GM19351 (cell line): Measurements from ENCODE around the gene CPA1.

ENCODE experiments used
- ATAC-seq: cut with Tn5 transposase; IDR thresholded peaks from one replicate; pipeline ENCODE4 v1.9.1; 2021; ENCODE audit warnings: mild to moderate bottlenecking, moderate library complexity; ENCODE audit not compliant: unreplicated experiment

The CPA1 gene

DNA sequence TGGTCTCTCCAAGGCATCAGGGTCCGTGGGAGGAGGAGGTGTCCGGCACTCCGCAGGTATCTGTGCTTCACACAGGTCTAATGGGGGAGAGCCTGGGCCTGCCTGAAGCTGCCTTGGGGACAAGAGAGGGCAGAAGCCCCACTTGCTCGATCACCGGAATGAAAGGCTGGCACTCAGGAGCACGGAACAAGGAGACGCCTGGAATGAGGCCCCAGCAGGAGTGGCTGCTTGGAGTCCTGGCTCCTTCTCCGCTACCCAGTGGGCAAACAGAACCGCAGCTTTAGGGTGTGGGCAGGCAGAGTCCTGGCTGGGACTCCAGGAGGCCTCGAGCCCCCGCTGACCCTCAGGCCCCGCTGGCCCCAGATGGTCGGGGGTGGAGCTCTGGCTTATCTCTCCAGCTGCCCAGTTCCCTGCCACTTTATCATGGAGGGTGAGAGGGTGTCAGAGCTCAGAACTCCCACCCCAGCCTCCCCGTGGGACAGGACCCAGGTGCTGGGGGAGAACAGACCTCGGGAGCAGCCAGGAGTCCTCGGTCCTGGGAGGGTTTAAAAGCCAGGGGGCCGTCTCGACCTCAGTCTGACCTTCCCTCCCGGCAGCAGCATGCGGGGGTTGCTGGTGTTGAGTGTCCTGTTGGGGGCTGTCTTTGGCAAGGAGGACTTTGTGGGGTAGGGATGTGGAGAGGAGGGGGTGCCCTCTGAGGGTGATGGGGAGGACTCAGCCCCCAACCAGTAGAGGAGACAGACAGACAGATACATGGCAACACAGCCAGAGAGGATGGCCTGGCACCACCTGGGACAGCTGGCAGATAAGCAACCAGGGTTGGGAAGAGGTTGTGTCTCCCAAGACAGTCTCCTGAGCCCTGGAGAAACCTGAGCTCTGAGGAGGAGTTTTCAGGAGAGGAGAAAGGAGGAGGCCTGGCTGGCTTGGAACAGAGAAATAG lies at the start of gene CPA1:
TSS of gene CPA1 (plus strand) at position 574 of the 940 bp plus-strand sequence. CDS start at position 601, 27 bp downstream.
- no peak for ATAC-seq

DNA sequence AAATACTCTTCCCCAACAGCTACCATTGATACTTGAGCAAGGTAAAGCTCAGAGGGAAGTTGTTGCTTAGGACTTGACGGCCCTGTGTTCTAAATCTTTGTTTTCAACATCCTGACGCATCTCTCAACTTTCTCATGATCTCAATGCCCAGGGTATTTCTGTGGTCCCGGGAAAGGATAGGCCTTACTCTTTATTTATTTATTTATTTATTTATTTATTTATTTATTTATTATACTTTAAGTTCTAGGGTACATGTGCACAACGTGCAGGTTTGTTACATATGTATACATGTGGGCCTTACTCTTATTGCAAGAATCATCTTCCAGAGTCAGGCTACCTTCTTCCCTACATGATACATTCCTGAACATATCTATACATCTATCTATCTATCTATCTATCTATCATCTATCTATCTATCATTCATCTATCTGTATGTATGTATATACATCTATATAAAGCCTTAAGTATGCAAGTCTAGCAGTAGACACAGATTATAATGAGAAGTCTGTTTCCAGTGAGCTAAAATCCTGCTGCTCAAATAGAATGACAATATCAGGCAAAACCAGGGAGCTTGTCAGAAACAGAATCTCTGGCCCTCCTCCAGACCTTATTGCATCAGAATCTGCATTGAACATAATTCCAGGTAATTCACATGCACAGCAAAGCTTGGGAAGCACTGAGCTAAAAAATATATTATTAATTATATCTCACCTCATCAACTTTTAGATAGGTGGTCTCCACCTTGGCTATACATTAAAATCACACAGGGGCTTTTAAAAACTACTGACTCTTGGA lies 47.8 kb upstream of the CPA1 start:
- ATAC-seq, result no peak

GRCh38 chr7:130333832-130334231 lies 46.5 kb upstream of the CPA1 start:
- no peak for ATAC-seq

DNA sequence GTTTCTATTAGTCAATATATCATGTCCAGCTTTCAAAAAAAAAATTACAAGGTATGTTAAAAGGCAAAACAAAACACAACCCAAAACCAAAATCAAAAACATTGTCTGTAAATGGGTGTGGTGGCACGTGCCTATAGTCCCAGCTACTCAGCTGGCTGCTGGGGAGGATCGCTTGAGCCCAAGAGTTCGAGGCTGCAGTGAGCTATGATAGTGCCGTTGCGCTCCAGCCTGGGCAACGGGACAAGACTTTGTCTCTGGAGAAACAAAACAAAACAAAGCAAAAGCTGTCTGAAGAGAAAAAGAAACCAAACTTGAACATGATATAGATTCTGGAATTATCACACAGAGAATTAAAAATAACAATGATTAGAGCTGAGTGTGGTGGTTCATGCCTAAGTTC lies 46.0 kb upstream of the CPA1 start:
- ATAC-seq, result no peak

DNA sequence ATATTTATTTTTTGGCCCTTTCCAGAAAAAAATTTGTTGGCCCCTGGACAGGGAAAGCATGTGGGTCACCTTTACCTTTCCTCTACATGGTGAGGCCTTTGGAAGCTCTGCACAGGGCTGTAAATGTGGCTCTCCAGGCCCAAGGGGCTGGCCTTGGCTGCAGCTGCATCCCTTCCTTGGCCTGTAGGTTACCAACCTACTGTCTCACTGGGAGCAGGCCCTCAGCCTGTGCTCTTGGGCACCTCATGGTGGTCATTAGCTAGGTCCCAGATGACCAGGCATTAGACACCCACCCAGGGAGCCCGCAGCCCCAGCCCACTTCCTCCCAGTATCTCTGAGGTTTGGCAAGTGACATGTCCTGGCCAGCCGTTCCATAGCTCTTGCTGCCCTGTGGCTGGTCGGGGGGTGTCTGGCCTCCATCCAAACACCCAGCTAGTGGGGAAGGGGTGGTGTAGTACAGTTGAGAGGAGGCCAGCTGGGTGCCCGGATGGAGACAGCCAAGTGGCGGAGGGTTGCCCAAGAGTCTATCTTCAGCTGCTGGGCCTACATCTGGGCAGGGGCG lies 42.8 kb upstream of the CPA1 start:
- ATAC-seq, result no peak

GRCh38 chr7:130338233-130338632 lies 42.1 kb upstream of the CPA1 start:
- ATAC-seq, result no peak

DNA sequence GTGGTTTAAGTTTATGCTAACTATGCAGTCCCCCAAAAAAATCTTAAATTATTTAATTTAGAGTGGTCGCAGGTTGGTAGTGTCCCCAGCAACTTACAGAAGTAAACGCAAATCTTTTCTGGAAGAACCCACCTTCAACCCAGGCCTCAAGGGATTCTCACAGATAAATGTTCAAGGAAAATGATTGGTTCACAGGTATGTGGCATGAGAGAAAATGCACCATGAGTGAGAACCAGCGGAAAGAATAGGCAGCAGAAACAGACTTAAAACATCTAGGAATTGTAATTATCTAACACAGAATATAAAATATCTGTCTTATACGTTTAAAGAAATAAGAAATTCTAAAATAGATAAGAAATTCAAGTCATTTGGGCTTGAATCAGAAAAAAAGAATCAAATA lies 38.4 kb upstream of the CPA1 start:
- ATAC-seq, result no peak

GRCh38 chr7:130342701-130343380 lies 37.5 kb upstream of the CPA1 start:
- ATAC-seq, result no peak

DNA sequence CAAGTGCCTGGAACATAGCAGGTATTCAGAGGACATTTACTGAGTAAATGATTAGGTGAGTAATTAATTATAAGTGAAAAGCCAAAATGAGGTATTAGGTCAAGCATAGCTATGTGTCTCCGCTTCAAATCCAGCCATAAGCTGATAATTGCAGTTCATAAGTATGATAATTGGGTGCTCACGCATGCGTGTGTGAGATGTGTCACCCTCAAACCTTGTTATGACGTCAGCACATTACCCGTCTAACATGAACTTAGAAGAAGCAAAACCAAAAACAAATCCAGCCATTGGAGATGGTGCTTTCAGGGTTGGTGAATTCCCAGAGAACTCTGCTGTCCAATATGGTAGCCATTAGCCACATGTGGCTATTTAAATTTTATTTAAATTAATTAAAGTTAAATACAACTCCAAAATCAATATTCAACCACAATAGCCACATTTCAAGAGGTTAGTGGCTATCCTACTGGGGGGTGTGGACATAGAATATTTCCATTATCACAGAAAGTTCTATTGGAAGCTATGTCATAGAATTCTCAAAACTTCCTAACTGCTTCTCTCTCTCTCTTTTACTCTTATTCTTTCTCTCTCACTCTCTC lies 35.9 kb upstream of the CPA1 start, which contains the start of gene CPA5:
TSS of gene CPA5 (plus strand) at position 546 of the 596 bp plus-strand sequence. CDS start 1,670 bp downstream, outside the sequence.
- ATAC-seq, result no peak

GRCh38 chr7:130345136-130345535 lies 35.2 kb upstream of the CPA1 start:
- ATAC-seq, result no peak

DNA sequence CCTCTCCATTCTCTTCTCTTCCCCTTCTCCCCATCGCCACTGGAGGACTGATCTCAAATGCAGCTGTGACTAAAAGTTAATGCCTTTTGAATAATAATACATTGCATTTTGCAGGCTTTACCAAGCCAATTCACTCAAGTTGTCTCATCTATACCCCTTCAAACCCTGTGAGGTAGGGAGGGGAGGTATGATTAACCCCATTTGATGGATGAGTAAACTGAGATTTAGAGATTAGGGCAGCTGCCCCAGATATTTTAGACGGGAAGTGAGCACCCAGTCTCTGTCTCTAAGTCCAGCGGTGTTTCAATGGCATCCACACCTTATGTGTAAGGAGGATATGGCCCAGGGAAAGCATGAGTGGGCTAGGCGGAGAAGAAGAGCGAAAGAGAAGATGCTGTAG lies 34.6 kb upstream of the CPA1 start:
- no peak for ATAC-seq

GRCh38 chr7:130346177-130346905 lies 34.0 kb upstream of the CPA1 start:
- no peak for ATAC-seq

DNA sequence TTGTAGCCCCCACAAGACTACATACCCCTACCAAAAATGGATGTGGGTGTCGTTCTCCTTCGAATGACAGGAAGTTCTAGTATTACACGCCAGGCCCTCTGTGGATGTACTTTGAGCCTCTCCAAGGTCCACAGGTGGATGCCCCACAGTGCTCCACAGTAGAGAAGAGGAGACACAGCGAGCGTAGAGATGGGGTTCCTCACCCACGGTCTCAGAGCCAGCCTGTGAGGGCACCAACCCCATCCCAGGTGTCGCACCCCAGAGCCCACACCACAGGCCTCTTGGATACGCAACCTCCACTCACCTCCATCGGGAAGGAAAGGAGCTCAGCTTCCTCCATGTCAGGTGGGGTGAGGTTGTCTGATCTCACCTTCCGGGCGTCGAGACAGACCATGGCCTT lies 33.4 kb upstream of the CPA1 start:
- no peak for ATAC-seq

DNA sequence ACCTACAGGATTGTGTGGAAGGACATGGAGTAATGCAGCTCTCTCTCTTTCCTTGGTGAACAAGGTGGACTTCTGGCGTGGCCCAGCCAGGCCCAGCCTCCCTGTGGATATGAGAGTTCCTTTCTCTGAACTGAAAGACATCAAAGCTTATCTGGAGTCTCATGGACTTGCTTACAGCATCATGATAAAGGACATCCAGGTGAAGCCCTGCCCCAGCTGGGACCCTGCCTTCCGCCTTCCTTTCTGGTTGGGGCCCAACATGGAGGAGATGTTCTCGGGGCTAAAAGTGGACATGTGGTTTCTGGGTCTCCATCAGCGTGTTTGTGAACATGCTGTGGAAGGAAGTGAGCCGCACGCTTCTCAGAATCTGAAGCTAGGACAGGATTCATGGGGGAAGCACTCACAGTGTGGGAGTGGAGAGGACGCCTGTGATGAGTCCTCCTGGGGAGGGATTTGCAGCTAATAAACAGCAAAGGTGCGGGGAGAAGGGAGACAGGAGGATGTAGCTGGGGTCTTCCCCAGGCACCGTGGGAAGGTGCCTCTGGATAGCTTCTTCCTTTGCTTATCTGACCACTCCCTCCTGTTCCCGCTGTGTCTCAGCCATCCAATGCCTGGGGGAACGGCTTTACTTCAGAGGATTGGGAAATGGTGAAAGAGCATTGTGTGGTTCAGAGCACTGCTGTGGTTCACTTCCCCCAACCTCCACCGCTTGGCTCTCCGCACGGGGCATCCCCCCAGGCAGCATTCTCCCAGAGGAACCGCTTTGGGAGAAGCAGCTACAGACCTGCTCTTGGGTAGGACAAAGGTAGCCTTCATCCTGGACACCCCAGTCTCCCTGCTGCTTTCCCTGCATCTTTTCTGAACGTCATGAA lies 30.1 kb upstream of the CPA1 start:
- ATAC-seq, result no peak

DNA sequence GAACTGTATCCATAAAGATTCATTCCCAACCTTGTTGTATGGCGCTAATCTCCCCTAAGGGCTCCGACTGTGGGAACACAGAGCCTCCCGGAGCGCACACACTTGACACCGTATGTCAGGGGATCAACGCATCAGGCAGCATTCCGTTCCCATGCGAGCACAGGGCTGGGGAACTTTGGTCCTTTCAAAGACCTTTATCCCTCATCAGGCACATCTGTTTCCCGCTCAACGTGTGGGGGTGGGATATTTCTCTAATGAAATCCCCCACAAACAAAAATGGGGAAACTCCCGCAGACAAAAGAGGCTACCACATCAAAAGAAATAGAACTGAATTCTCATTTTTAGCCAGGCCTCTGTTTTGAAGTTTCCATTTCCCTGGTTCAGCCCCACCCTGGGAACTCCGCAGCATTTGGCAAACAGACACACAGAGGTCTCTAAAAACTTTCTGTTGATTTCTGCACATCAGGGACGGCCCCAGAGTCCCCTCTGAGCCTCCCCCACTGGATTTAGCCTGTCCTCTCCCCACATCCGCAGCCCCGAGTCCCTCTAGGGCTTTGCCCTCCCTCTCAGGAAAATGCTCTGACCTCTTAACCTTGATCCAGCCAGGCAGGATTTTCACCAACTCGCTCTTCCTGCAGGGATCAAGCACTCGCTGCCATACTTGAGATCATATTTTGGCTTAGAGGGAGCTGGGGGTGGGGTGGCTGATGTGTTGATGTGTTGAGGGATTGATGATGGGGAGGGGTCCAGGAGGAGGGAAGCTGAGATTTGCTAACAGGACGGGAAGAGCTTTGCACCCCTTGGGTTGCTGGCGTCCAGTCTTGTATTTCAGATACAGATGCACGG lies 29.1 kb upstream of the CPA1 start:
- ATAC-seq, result peak; percentile 65

DNA sequence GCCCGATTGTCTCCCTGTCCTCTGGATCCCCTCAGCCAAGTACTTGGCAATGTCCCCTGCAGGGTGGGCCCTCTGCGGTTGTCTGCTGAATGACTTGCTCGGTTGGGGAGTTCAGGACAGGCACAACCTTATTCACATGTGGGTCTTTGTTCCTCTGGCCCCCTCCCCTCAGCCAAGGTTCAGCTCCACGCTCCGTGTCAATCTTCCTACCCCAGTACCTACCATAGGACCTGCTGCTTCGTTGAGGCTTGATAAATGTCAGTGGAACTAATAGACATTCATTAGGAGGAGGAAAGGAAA lies 28.6 kb upstream of the CPA1 start:
- ATAC-seq, result no peak

DNA sequence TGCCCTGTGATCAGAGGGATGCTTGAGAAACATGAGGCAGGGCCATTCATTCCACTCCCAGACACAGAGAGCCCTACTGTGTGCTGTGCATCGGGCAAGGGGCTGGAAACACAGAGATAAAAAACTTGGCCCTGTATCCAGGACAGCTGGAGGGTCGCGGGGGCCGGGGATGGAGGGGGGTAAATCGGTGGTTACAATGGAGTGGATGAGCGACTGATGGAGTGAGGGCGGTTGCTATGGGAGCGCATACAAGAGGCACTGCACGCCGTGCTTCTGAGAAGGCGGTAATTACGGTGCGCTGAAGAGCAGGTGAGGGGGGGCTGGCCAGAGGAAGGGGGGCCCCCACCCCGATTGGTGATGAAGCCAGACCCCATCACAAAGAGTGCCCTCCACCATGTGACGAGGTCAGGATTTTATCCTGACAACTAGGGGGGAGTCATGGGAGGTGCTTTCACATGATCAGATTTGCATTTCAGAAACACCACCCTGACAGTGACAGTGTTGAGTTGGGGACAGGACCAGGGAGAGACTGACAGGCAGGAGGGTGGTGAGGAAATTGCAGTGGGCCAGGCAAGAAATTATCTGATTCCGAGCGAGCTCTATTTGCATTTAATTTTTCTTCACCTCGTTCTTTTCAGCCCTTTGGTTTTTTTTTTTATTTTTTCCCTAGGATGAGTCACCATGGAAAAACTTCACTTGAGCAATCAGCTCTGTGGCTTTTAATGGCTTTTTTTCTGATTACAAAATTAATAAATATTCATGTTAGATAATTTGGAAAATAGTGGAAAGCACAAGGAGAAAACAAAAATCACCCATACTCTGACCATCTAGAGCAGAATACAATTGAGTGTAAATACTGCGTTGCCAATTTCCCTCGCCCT lies 27.9 kb upstream of the CPA1 start:
- ATAC-seq, result no peak
